ENCODE data around the gene ARHGAP33. TPM values are rescaled to one million over a fixed set of nuclear protein-coding genes. Genes with fewer than 3 reads are reported as not detected.
A peak's percentile ranks its signal among the peaks of the same experiment; 100 is the strongest.

The ARHGAP33 gene
- total RNA-seq, 2 donors from 2014 or later: 13.2 to 38.1 TPM

DNA sequence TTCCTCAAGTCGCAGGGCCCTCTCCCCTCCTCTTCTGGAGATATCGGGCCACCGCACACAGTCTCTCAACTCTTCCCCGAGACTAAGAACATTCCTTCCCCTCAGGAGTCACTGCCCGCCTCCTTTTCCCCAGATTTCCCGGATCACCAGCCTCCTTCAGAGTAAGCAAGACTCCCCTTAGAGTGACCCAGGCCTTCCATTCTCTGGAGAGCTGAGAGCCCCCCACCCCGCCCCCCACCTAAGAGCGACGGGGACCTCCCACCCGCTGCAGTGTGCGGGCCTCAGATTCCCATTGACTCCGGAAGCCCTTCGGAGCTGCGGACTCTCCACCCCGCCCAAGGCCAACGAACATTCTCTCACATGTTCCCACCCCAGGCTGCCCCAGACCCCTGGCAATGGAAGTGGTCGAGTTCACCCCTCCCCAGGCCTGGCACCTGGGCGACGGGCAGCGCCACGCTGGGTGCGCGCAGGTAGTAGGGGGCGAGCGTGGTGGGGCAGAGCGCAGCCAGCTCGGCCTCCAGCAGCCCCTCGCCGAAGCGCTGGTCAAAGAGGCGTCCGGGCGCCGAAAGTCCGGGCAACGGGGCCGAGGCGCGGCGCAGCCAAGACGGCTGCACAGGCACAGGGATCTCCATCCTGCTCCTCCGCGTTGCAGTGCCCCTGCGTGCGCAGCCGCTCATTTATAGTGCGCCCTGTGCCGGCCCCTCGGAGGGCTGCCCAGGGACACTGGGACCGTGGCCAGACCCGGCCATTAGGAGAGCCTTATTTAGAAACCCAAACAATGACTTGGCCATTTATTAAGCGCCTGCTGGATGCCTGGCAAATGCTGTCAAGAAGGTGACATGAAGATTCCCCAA is 18.8 kb upstream of the ARHGAP33 start, which contains the start of gene HSPB6:
Gene HSPB6 (minus strand): TSS at position 653 of the 854 bp plus-strand sequence. CDS start 21 bp downstream, at position 632.
- TF ChIP-seq, protein P1, sequence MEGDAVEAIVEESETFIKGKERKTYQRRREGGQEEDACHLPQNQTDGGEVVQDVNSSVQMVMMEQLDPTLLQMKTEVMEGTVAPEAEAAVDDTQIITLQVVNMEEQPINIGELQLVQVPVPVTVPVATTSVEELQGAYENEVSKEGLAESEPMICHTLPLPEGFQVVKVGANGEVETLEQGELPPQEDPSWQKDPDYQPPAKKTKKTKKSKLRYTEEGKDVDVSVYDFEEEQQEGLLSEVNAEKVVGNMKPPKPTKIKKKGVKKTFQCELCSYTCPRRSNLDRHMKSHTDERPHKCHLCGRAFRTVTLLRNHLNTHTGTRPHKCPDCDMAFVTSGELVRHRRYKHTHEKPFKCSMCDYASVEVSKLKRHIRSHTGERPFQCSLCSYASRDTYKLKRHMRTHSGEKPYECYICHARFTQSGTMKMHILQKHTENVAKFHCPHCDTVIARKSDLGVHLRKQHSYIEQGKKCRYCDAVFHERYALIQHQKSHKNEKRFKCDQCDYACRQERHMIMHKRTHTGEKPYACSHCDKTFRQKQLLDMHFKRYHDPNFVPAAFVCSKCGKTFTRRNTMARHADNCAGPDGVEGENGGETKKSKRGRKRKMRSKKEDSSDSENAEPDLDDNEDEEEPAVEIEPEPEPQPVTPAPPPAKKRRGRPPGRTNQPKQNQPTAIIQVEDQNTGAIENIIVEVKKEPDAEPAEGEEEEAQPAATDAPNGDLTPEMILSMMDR (IDR thresholded peaks at IDR 0.05): no peak
- TF ChIP-seq POLR2A (IDR thresholded peaks at IDR 0.05) (no peak), POLR2AphosphoS5 (IDR thresholded peaks at IDR 0.05) (no peak)
- intact Hi-C loops (cut with DNase I): loop anchor here (5.0 to 10.0 kb wide), 2 partner anchors 181 to 298 kb away; partner anchors contain the start of genes LRFN3, THAP8 and WDR62
- no peak for DNase-seq (ENCODE audit: low spot score)
- Histone ChIP-seq H3K27me3 (replicated peaks; ENCODE audit: insufficient read depth) (no peaks in the 10 kb centered on the region), H3K27ac (peak within 1 kb of the TSS; percentile 73 to 79), H3K4me1 (replicated peaks) (peaks cover 6% of the 10 kb centered on the region), H3K9me3 (no peaks in the 10 kb centered on the region), H3K36me3 (peaks cover 0 to 17% of the 10 kb centered on the region in 2 donors), H3K4me3 (peak within 1 kb of the TSS; percentile 69 to 97)
- WGBS: 20% methylated on average over 51 of the region's 52 CpGs

DNA sequence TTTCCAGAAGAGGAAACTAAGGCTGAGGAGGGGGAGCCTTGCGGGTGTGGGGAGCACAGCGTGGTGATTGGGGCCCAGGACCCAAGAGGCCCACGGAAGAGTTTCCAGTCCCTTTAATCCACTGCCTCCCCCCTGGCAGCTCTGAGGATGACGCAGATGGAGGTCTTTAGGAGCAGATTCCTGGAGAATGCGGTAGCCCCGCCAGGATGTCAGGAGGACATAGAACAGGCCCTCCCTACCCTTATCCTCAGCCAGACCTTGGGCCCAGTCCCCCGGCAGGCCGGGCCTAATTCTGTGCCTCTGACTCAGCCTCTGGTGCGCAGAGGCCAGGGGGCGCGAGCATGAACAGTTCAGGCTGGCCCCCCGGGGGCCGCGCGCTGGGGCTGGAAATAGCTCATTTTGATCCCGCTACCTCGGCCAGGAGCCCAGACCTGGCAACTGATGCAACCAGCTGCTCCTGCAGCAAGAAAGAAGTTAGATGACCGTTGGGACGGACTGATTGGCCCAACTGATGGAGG is 18.1 kb upstream of the ARHGAP33 start:
- intact Hi-C loops (cut with DNase I): loop anchor here (5.0 to 10.0 kb wide), 2 partner anchors 180 to 298 kb away; partner anchors contain the start of genes LRFN3, THAP8 and WDR62

GRCh38 chr19:35757749-35758608 is 17.4 kb upstream of the ARHGAP33 start, which contains the start of gene PROSER3:
PROSER3 (plus strand) TSS chr19:35758176; CDS start chr19:35758216, 40 bp downstream.
- peak; percentile 99 for DNase-seq (ENCODE audit: low spot score)
- TF ChIP-seq POLR2A (IDR thresholded peaks at IDR 0.05): peak; percentile 72
- TF ChIP-seq, protein P1 (IDR thresholded peaks at IDR 0.05): peak in 1 of 4 experiments; percentile 18
- TF ChIP-seq POLR2AphosphoS5 (IDR thresholded peaks at IDR 0.05): peak; percentile 93
- under 1% methylated on average over 53 of the region's 53 CpGs for WGBS
- Histone ChIP-seq H3K36me3 (peaks cover 0 to 11% of the 10 kb centered on the region in 2 donors), H3K9me3 (no peaks in the 10 kb centered on the region), H3K27me3 (replicated peaks; ENCODE audit: insufficient read depth) (no peaks in the 10 kb centered on the region), H3K4me1 (replicated peaks) (peaks cover 6% of the 10 kb centered on the region), H3K4me3 (peak within 1 kb of the TSS; percentile 69 to 97), H3K27ac (peak within 1 kb of the TSS; percentile 88 to 93)
- intact Hi-C loops (cut with DNase I): loop anchor here (5.0 to 10.0 kb wide), 2 partner anchors 179 to 297 kb away; partner anchors contain the start of genes LRFN3, THAP8 and WDR62

More for the DNA sequence above, 18.1 kb upstream of the ARHGAP33 start:
- TF ChIP-seq, protein P1 (IDR thresholded peaks at IDR 0.05): no peak
- TF ChIP-seq POLR2A (IDR thresholded peaks at IDR 0.05) (no peak), POLR2AphosphoS5 (IDR thresholded peaks at IDR 0.05) (no peak)
- Histone ChIP-seq H3K36me3 (peaks cover 0 to 17% of the 10 kb centered on the region in 2 donors), H3K27ac (peak overlapping the region; percentile 73 to 79), H3K27me3 (replicated peaks; ENCODE audit: insufficient read depth) (no peaks in the 10 kb centered on the region), H3K4me3 (peak overlapping the region; percentile 69 to 97), H3K4me1 (replicated peaks) (peaks cover 6% of the 10 kb centered on the region), H3K9me3 (no peaks in the 10 kb centered on the region)
- no peak for DNase-seq (ENCODE audit: low spot score)
- WGBS: 8% methylated on average over 19 of the region's 19 CpGs

- DNase-seq (ENCODE audit: low spot score): no peak
- TF ChIP-seq, protein P1 (IDR thresholded peaks at IDR 0.05): no peak
- TF ChIP-seq POLR2A (IDR thresholded peaks at IDR 0.05): no peak
- TF ChIP-seq POLR2AphosphoS5 (IDR thresholded peaks at IDR 0.05): no peak
- no peaks in the 10 kb centered on the region for H3K36me3 ChIP-seq
- no peaks in the 10 kb centered on the region for H3K9me3 ChIP-seq
- intact Hi-C loops (cut with DNase I): loop anchor here (5.0 to 10.0 kb wide), 2 partner anchors 178 to 295 kb away; partner anchors contain the start of genes LRFN3, THAP8 and WDR62
- no peak overlapping the region for H3K27ac ChIP-seq
- no peaks in the 10 kb centered on the region for H3K27me3 ChIP-seq (replicated peaks; ENCODE audit: insufficient read depth)
- WGBS: 83% methylated on average over 2 of the region's 2 CpGs
- peaks cover 6% of the 10 kb centered on the region for H3K4me1 ChIP-seq (replicated peaks)
- H3K4me3 ChIP-seq: no peak overlapping the region
These were observed 15.7 kb upstream of the ARHGAP33 start for GRCh38 chr19:35759697-35760096.

Measured in prostate gland (tissue), 2 donors.